NB4 (cell line): ENCODE data around the gene UBL4B.

Source experiments
- CTCF ChIP-seq: IDR thresholded peaks from one replicate; pipeline ENCODE4 v1.5.1; 2012; ENCODE audit warnings: low read depth, low read length
- MAX ChIP-seq: IDR thresholded peaks from 2 replicates; pipeline ENCODE4 v1.6.1; 2011; ENCODE audit warnings: low read depth, low read length
- MYC ChIP-seq: IDR thresholded peaks from 2 replicates; pipeline ENCODE4 v1.6.1; 2011; ENCODE audit warnings: low read depth, low read length
- POLR2A ChIP-seq: IDR thresholded peaks from 2 replicates; pipeline ENCODE4 v1.6.1; 2011; ENCODE audit warnings: mild to moderate bottlenecking; ENCODE audit not compliant: insufficient read length; ENCODE audit errors: extremely low read depth

GRCh38 chr1:110086961-110087360 lies 25.3 kb upstream of the UBL4B start:
- TF ChIP-seq POLR2A (no peak), CTCF (no peak), MAX (no peak), MYC (no peak)
